ENCODE data around the gene MGAT3. TPM values are rescaled to one million over a fixed set of nuclear protein-coding genes. Genes with fewer than 3 reads are reported as not detected.

Gene MGAT3
- total and polyA plus RNA-seq, 2 donors (not counting 1 experiment from before 2014, with no cell fraction given): 11.1 to 27.8 TPM

DNA sequence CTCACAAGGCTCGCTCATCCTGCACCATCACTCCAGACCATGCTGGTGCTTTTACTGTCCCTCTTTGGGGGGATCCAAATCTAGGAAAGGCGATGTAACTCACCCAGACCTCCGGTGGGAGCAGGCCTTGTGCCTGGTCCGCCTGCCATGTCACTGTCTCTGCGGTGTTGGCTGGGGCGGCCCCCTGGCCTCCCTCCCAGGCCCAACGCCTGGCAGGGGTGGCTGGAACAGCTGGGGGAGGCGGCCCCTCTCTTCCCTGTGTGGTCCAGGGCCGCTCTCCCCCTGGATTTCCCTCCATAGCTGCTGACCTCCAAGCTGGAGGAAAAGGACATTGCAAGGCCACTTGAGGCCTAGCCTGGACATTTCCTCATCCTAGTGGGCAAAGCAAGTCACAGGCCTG lies 11.1 kb upstream of the MGAT3 start:
- no peak overlapping the region for H3K4me3 Mint-ChIP-seq
- TF ChIP-seq, protein P1, sequence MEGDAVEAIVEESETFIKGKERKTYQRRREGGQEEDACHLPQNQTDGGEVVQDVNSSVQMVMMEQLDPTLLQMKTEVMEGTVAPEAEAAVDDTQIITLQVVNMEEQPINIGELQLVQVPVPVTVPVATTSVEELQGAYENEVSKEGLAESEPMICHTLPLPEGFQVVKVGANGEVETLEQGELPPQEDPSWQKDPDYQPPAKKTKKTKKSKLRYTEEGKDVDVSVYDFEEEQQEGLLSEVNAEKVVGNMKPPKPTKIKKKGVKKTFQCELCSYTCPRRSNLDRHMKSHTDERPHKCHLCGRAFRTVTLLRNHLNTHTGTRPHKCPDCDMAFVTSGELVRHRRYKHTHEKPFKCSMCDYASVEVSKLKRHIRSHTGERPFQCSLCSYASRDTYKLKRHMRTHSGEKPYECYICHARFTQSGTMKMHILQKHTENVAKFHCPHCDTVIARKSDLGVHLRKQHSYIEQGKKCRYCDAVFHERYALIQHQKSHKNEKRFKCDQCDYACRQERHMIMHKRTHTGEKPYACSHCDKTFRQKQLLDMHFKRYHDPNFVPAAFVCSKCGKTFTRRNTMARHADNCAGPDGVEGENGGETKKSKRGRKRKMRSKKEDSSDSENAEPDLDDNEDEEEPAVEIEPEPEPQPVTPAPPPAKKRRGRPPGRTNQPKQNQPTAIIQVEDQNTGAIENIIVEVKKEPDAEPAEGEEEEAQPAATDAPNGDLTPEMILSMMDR (IDR thresholded peaks at IDR 0.05): no peak
- no peak for TF ChIP-seq EZH2 (IDR thresholded peaks at IDR 0.05; ENCODE audit: borderline replicate concordance, insufficient read depth, low read depth, low read length, poor library complexity, severe bottlenecking)
- H3K4me3 ChIP-seq (ENCODE audit: control extremely low read depth in 1 of 5, extremely low read depth in 1 of 5, insufficient read depth in 1 of 5, low read depth in 2 of 5, low read length in 4 of 5): no peak overlapping the region
- no peaks in the 10 kb centered on the region for H4K20me1 ChIP-seq (ENCODE audit: control insufficient read depth, insufficient read depth, low read length, poor library complexity, severe bottlenecking)
- no peak overlapping the region for H2AFZ ChIP-seq (ENCODE audit: insufficient read depth, low read depth, low read length, poor library complexity, severe bottlenecking)
- no peaks in the 10 kb centered on the region for H3K36me3 ChIP-seq (replicated peaks in 1 of 2; ENCODE audit: control extremely low read depth in 1 of 2, control insufficient read depth in 1 of 2, extremely low read depth in 1 of 2, insufficient read depth in 2 of 2, low read length in 1 of 2)
- H3K27me3 Mint-ChIP-seq: no peaks in the 10 kb centered on the region
- peaks cover 0 to under 1% (median 0%) of the 10 kb centered on the region in 4 experiments for H3K27me3 ChIP-seq (replicated peaks in 1 of 4; ENCODE audit: control extremely low read depth in 1 of 4, control insufficient read depth in 3 of 4, insufficient read depth in 4 of 4, low read length in 3 of 4)
- no peak for ATAC-seq (ENCODE audit: low read depth)
- H3K9me3 Mint-ChIP-seq (ENCODE audit: insufficient read depth): no peaks in the 10 kb centered on the region
- H3K9ac ChIP-seq (ENCODE audit: low read length): no peak overlapping the region
- ChIA-PET POLR2A (interaction anchor here (0.8 to 2.0 kb wide), 2 partner anchors 46 to 75 kb away, joined by 4 to 15 read pairs; partner anchors contain the start of genes ATF4 and TAB1), CTCF (interaction anchor here (0.6 to 3.5 kb wide), 6 partner anchors 9 to 81 kb away, joined by 3 to 18 read pairs (median 6); partner anchors contain the start of gene TAB1)
- H3K9me3 ChIP-seq (ENCODE audit: control extremely low read depth in 1 of 3, control insufficient read depth in 2 of 3, insufficient read depth in 1 of 3, low read length in 2 of 3): peaks cover 0 to 6% (median 0%) of the 10 kb centered on the region in 3 donors
- H3K4me1 ChIP-seq (ENCODE audit: control insufficient read depth in 2 of 2, insufficient read depth in 2 of 2, low read length in 2 of 2): peaks cover 66 to 76% of the 10 kb centered on the region in 2 donors
- 100% methylated on average over 9 of the region's 9 CpGs for WGBS (ENCODE audit: insufficient coverage)
- H3K79me2 ChIP-seq (ENCODE audit: control insufficient read depth, insufficient read depth, low read length): peaks cover 7% of the 10 kb centered on the region
- H3K4me1 Mint-ChIP-seq: peaks cover 74% of the 10 kb centered on the region
- H3K27ac Mint-ChIP-seq: peak overlapping the region; percentile 95
- peak overlapping the region; percentile 71 for H3K4me2 ChIP-seq (replicated peaks; ENCODE audit: low read depth, low read length, poor library complexity, severe bottlenecking)
- H3K27ac ChIP-seq (ENCODE audit: low read length in 2 of 2): peak overlapping the region; percentile 60 to 89
- DNase-seq: no peak
- intact Hi-C loops (cut with micrococcal nuclease): loop anchor here (1.0 to 5.0 kb wide), 6 partner anchors 20 to 75 kb away; partner anchors contain the start of genes ATF4 and MIEF1

DNA sequence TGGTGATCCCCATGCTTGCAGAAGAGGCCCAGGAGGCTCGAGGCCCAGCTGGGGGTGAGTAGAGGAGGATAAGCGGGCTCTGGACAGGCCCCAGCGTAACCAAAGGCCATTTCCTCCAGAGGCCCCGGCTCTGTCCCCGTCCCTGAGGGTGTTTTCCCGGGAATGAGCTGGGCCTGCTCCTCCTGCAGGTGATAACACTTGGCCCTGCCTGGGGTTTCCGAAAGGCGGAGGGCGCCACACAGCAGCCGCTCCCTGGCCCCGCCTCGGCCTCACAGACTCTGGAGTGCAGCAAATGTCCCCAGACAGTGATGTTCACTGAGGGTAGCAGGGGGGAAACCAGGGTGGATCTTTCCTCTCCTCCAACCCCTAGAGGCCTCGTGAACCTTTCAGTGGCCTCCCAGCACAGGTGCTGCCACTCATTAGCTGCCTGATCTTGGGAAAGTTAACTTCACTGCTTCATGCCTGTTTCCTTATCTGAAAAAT lies 10.5 kb upstream of the MGAT3 start:
- intact Hi-C loops (cut with micrococcal nuclease): loop anchor here (1.0 to 5.0 kb wide), 6 partner anchors 19 to 75 kb away; partner anchors contain the start of genes ATF4 and MIEF1
- Histone ChIP-seq H3K4me3 (ENCODE audit: control extremely low read depth in 1 of 5, extremely low read depth in 1 of 5, insufficient read depth in 1 of 5, low read depth in 2 of 5, low read length in 4 of 5) (peak overlapping the region in 3 of 5 experiments; percentile 1 to 67 (median 54)), H3K4me1 (ENCODE audit: control insufficient read depth in 2 of 2, insufficient read depth in 2 of 2, low read length in 2 of 2) (peaks cover 69 to 81% of the 10 kb centered on the region in 2 donors), H3K79me2 (ENCODE audit: control insufficient read depth, insufficient read depth, low read length) (peaks cover 7% of the 10 kb centered on the region), H3K9me3 (ENCODE audit: control extremely low read depth in 1 of 3, control insufficient read depth in 2 of 3, insufficient read depth in 1 of 3, low read length in 2 of 3) (peaks cover 0 to 6% (median 0%) of the 10 kb centered on the region in 3 donors), H3K36me3 (replicated peaks in 1 of 2; ENCODE audit: control extremely low read depth in 1 of 2, control insufficient read depth in 1 of 2, extremely low read depth in 1 of 2, insufficient read depth in 2 of 2, low read length in 1 of 2) (no peaks in the 10 kb centered on the region), H4K20me1 (ENCODE audit: control insufficient read depth, insufficient read depth, low read length, poor library complexity, severe bottlenecking) (no peaks in the 10 kb centered on the region), H3K9ac (ENCODE audit: low read length) (peak overlapping the region; percentile 30), H2AFZ (ENCODE audit: insufficient read depth, low read depth, low read length, poor library complexity, severe bottlenecking) (peak overlapping the region; percentile 14), H3K4me2 (replicated peaks; ENCODE audit: low read depth, low read length, poor library complexity, severe bottlenecking) (peak overlapping the region; percentile 71), H3K27me3 (replicated peaks in 1 of 4; ENCODE audit: control extremely low read depth in 1 of 4, control insufficient read depth in 3 of 4, insufficient read depth in 4 of 4, low read length in 3 of 4) (no peaks in the 10 kb centered on the region), H3K27ac (ENCODE audit: low read length in 2 of 2) (peak overlapping the region; percentile 60 to 89)
- ATAC-seq (ENCODE audit: low read depth): peak; percentile 48
- H3K9me3 Mint-ChIP-seq (ENCODE audit: insufficient read depth): no peaks in the 10 kb centered on the region
- peak overlapping the region; percentile 90 for H3K4me3 Mint-ChIP-seq
- POLR2A ChIA-PET: interaction anchor here (0.7 to 2.1 kb wide), 15 partner anchors 12 to 155 kb away, joined by 3 to 23 read pairs (median 5); partner anchors contain the start of genes ATF4, MIEF1, SYNGR1 and TAB1
- TF ChIP-seq, protein P1 (IDR thresholded peaks at IDR 0.05): no peak
- CTCF ChIA-PET: interaction anchor here (1.0 to 3.5 kb wide), 13 partner anchors 10 to 597 kb away, joined by 3 to 23 read pairs (median 4); partner anchors contain the start of genes MIEF1 and TAB1
- no peak for DNase-seq
- peak overlapping the region; percentile 95 for H3K27ac Mint-ChIP-seq
- peaks cover 77% of the 10 kb centered on the region for H3K4me1 Mint-ChIP-seq
- H3K27me3 Mint-ChIP-seq: no peaks in the 10 kb centered on the region
- 45% methylated on average over 12 of the region's 13 CpGs for WGBS (ENCODE audit: insufficient coverage)
